Vagina (tissue), 2 donors: ENCODE data around the gene PRDM5. TPM values are rescaled to one million over a fixed set of nuclear protein-coding genes. Genes with fewer than 3 reads are reported as not detected.

Experiments
- DNase-seq, 2 donors: peaks; one replicate each; pipeline ENCODE4 v3.0.0-alpha.2; 2017; ENCODE audit errors: extremely low spot score in 2 of 2
- H3K27ac ChIP-seq: fragments of 200-600 bp; sonication (generic); one replicate; pipeline ENCODE4 v1.5.1; 2019
- H3K27me3 ChIP-seq: fragments of 200-600 bp; sonication (generic); one replicate; pipeline ENCODE4 v1.5.1; 2019
- H3K36me3 ChIP-seq, 2 donors: fragments of 200-600 bp; sonication (generic); one replicate each; pipeline ENCODE4 v1.5.1; 2017 to 2019
- H3K4me1 ChIP-seq: fragments of 200-600 bp; sonication (generic); one replicate; pipeline ENCODE4 v1.5.1; 2019
- H3K4me3 ChIP-seq, 2 donors: fragments of 200-600 bp; sonication (generic); 1 replicate in 1 of 2; 2 replicates in 1 of 2; pipeline ENCODE4 v1.5.1; 2016 to 2019
- H3K9me3 ChIP-seq: fragments of 200-600 bp; sonication (generic); one replicate; pipeline ENCODE4 v1.5.1; 2019
- POLR2A ChIP-seq, 2 donors: fragments of 450-650 bp; IDR thresholded peaks; one replicate each; pipeline ENCODE4 v1.6.1; 2017; ENCODE audit warnings: antibody characterized with exemption in 2 of 2, mild to moderate bottlenecking in 2 of 2, moderate library complexity in 2 of 2
- POLR2AphosphoS5 ChIP-seq, 2 donors: sonication (generic); formaldehyde crosslinking; IDR thresholded peaks; one replicate each; pipeline ENCODE4 v1.9.0; 2017; ENCODE audit warnings: antibody characterized with exemption in 2 of 2, mild to moderate bottlenecking in 2 of 2, low read depth in 1 of 2; ENCODE audit not compliant: insufficient read depth in 1 of 2
- intact Hi-C: fragments of 100-400 bp; cut with DNase I; formaldehyde crosslinking; loops from one replicate; pipeline ENCODE4 v1.15.1; 2023
- total RNA-seq: library from RNA; depleted of rRNA; stranded (reverse); fragments of >200 nt; gene quantifications from one replicate; pipeline ENCODE4 v1.2.3, GENCODE V29; 2016
- TF ChIP-seq, protein P1 (sequence below), 3 experiments: fragments of 450-650 bp in 2 of 3; fragments of 200-600 bp in 1 of 3; sonication (generic) in 1 of 3; IDR thresholded peaks; one replicate each; pipeline ENCODE4 v1.5.1; 2017 to 2019; ENCODE audit warnings: antibody characterized with exemption in 3 of 3, mild to moderate bottlenecking in 2 of 3, moderate library complexity in 2 of 3

Gene PRDM5
- total RNA-seq, 1 donor from 2014 or later: 15.2 TPM

DNA sequence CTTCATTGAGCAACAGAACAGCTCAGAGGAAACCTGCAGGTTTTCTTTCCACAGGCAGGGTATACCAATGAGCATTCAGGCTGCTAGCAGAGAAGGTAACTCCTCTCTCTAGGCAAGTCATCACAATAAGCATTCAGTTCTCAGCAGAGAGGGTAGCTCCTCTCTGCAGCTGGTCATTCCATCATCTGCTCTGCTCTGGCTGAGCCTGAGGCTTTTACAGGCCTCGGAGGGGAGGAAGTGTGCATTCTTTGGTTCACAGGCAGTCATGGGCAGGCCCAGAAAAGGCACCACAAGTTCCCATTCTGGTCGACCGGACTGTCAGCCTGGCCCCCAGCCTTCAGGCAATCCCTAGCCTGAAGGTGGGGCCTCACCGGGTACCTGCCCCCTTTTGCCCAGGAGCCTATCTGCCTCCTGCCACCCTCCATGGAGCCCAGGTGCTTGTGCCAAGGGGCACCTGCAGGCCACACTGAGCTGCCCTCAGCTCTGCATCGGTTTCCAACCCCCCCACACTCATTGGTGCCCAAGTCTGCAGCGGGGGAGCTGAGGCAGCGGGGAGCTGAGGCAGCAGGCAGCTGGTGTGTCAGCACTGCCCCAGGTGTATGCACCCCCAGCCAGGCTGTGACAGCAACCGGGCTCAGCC lies 83.1 kb downstream of the PRDM5 start:
- Histone ChIP-seq H3K4me3 (no peak overlapping the region), H3K4me1 (no peaks in the 10 kb centered on the region), H3K27ac (no peak overlapping the region), H3K27me3 (no peaks in the 10 kb centered on the region), H3K9me3 (no peaks in the 10 kb centered on the region), H3K36me3 (no peaks in the 10 kb centered on the region)
- intact Hi-C loops: no loop called here
- DNase-seq: no peak
- TF ChIP-seq, protein P1, sequence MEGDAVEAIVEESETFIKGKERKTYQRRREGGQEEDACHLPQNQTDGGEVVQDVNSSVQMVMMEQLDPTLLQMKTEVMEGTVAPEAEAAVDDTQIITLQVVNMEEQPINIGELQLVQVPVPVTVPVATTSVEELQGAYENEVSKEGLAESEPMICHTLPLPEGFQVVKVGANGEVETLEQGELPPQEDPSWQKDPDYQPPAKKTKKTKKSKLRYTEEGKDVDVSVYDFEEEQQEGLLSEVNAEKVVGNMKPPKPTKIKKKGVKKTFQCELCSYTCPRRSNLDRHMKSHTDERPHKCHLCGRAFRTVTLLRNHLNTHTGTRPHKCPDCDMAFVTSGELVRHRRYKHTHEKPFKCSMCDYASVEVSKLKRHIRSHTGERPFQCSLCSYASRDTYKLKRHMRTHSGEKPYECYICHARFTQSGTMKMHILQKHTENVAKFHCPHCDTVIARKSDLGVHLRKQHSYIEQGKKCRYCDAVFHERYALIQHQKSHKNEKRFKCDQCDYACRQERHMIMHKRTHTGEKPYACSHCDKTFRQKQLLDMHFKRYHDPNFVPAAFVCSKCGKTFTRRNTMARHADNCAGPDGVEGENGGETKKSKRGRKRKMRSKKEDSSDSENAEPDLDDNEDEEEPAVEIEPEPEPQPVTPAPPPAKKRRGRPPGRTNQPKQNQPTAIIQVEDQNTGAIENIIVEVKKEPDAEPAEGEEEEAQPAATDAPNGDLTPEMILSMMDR (IDR thresholded peaks at IDR 0.05): no peak
- no peak for TF ChIP-seq POLR2AphosphoS5 (IDR thresholded peaks at IDR 0.05; ENCODE audit: insufficient read depth in 1 of 2, low read depth in 1 of 2)
- no peak for TF ChIP-seq POLR2A (IDR thresholded peaks at IDR 0.05)

DNA sequence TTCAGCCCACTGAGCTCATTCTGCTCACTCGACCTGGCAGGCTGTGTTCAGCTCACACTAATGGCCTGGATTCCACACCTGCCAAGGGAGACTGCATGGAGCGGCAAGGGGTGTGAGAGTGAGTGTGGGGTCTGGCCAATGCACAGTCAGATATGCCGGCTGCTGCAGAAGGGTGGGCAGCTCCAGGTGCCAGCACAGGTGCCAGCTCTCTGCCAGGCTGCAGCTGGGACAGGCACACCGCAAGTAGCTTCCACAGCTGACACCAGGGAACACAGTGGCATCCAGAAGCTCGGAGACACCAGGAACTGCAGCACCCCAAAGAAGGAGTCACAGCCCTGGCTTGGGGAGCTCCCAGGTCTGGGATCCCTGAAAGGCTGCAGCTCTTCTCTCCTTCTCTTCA lies 83.7 kb downstream of the PRDM5 start:
- DNase-seq: no peak
- Histone ChIP-seq H3K27ac (no peak overlapping the region), H3K4me1 (no peaks in the 10 kb centered on the region), H3K4me3 (no peak overlapping the region), H3K9me3 (no peaks in the 10 kb centered on the region), H3K36me3 (peaks cover 0 to 5% of the 10 kb centered on the region in 2 donors), H3K27me3 (no peaks in the 10 kb centered on the region)
- intact Hi-C loops: no loop called here
- no peak for TF ChIP-seq POLR2A (IDR thresholded peaks at IDR 0.05)
- no peak for TF ChIP-seq POLR2AphosphoS5 (IDR thresholded peaks at IDR 0.05; ENCODE audit: insufficient read depth in 1 of 2, low read depth in 1 of 2)
- TF ChIP-seq, protein P1 (IDR thresholded peaks at IDR 0.05): no peak

DNA sequence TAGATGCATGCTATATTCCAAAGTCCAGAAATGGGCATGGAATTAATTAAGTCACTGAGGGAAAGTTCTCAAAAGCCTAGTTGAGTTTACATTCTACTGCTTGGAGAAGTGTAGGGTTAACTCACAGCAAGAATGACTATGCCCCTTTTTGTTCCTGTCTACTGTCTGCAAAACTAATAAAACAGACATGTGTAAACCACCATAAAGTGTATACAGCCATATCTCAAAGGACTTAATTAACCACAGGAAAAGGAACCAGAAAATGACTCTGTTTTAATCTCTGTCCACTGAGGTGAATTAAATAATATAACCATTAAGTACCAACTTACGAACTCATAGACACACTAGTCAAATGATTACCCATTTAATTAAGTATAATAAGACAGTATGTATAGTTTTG lies 84.9 kb downstream of the PRDM5 start:
- Histone ChIP-seq H3K4me3 (no peak overlapping the region), H3K36me3 (peaks cover 0 to 5% of the 10 kb centered on the region in 2 donors), H3K27me3 (no peaks in the 10 kb centered on the region), H3K4me1 (no peaks in the 10 kb centered on the region), H3K9me3 (no peaks in the 10 kb centered on the region), H3K27ac (no peak overlapping the region)
- intact Hi-C loops: no loop called here
- TF ChIP-seq, protein P1 (IDR thresholded peaks at IDR 0.05): no peak
- no peak for DNase-seq

DNA sequence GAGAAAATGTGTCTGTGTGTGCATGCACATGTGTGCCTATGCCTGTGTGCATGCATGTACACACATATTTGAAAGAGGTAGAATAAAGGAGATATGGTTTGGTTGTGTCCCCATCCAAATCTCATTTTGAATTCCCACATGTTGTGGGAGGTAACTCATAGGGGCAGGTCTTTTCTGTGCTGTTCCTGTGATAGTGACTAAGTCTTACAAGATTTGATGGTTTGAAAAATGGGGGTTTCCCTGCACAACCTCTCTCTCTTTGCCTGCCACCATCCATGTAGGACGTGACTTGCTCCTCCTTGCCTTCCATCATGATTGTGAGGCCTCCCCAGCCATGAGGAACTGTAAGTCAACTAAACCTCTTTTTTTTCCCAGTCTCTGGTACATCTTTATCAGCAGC lies 87.2 kb downstream of the PRDM5 start:
- intact Hi-C loops: no loop called here
- no peak overlapping the region for H3K27ac ChIP-seq
- no peak for DNase-seq
- H3K4me1 ChIP-seq: peaks cover under 1% of the 10 kb centered on the region
- H3K9me3 ChIP-seq: no peaks in the 10 kb centered on the region
- TF ChIP-seq, protein P1 (IDR thresholded peaks at IDR 0.05): no peak
- TF ChIP-seq POLR2AphosphoS5 (IDR thresholded peaks at IDR 0.05; ENCODE audit: insufficient read depth in 1 of 2, low read depth in 1 of 2) (no peak), POLR2A (IDR thresholded peaks at IDR 0.05) (no peak)
- peaks cover 0 to 5% of the 10 kb centered on the region in 2 donors for H3K36me3 ChIP-seq
- H3K27me3 ChIP-seq: no peaks in the 10 kb centered on the region
- no peak overlapping the region for H3K4me3 ChIP-seq

DNA sequence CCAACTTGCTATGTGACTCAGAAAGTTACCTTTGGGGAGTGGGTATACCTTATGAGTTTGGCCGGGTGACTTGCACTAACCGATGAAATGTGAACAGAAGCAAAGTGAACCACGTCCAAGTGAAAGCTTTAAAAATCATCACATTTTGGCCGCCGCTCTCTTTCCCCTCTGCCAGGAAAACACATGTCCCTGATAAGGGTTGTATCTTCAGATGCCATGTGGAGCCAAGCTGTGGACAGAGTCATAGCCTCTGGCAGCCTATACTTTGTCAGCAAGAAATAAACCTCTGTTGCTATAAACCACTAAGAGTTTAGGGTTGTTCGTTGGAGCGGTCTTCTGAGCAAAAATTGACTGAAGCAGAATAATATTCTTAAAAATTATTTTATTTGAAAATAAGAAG lies 92.3 kb downstream of the PRDM5 start:
- TF ChIP-seq, protein P1 (IDR thresholded peaks at IDR 0.05): no peak
- TF ChIP-seq POLR2A (IDR thresholded peaks at IDR 0.05) (no peak), POLR2AphosphoS5 (IDR thresholded peaks at IDR 0.05; ENCODE audit: insufficient read depth in 1 of 2, low read depth in 1 of 2) (no peak)
- Histone ChIP-seq H3K27me3 (no peaks in the 10 kb centered on the region), H3K27ac (no peak overlapping the region), H3K4me3 (no peak overlapping the region), H3K36me3 (peaks cover 0 to 5% of the 10 kb centered on the region in 2 donors), H3K4me1 (peaks cover 5% of the 10 kb centered on the region), H3K9me3 (no peaks in the 10 kb centered on the region)
- intact Hi-C loops: no loop called here
- no peak for DNase-seq
